ENCODE measurements around the gene WNT5A.

Gene WNT5A

DNA sequence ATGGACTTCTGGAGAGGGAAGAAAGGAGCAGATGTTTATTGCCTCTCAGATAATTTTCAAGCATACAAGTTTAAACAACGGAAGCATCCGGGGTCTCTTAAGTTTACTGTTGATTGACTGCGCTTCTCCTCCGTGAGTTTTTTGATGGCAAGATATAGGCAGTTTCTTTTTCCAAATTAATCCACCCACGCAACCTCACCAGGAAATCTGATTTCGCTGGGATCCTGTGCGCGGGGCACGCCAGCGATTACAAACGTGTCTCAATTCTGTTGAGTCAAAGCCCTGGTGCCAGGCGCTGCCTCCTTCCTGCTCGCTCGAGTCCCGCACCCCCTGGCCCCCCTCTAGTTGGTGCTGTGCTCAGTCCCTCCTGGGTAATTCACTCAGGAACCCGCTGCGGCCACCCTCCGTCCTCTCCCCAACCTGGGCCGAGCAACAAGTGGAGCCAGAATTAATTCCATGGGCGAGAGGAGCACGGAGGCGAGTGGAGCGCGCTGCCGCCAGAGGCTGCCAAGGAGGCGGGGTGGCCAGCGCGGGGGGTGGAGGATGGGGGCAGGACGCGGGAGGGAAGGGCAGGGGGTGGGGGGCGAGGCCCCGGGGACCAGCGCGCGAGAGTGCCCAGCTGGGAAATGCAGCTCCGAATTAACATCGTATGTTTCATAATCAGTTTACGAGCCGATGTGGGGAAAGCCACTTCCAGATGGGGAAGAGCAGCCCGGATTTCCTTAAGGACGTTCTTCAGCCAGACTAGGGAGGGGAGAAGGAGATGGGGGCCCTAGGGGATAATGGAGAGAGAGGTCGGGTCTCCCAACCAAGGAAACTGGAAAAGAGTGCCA is 6.0 kb downstream of the WNT5A start:
- DNase-seq: no peak

- no peak for DNase-seq
Measured at GRCh38 chr3:55477306-55478303, 9.5 kb downstream of the WNT5A start.

DNA sequence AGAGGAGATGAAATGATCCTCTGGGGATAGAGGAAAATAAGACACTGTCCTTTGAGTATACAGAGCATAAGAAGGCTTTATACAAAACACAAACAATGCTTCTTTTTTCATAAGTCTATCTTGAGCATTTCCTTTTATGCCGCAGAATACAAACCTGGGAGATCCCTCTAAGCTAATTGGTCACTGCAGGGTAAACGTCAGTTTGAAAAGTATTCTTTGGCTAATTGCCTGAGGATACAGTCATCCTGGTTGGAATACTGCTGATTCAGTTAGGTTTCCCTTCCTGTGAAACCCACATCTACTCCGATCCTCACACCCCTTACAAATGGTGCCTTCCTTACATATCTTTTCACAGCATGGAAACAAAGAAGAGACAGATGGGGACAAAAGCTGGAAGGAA is 10.6 kb downstream of the WNT5A start:
- DNase-seq: no peak

DNA sequence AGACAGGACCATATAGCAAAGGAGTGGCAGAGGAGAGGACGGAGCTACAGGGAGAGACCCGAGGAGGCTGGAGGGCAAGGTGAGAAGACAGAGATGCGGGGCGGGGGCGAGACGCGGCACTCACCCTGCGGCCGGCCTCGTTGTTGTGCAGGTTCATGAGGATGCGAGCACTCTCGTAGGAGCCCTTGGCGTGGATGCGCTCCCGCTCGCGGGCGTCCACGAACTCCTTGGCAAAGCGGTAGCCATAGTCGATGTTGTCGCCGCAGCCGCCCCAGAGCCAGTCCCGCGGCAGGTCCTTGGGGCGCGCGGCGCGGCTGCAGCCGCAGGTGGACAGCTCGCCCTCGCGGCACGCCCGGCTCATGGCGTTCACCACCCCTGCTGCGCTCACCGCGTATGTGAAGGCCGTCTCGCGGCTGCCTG is 12.9 kb downstream of the WNT5A start:
- no peak for DNase-seq

GRCh38 chr3:55473788-55474187 is 13.3 kb downstream of the WNT5A start:
- no peak for DNase-seq

DNA sequence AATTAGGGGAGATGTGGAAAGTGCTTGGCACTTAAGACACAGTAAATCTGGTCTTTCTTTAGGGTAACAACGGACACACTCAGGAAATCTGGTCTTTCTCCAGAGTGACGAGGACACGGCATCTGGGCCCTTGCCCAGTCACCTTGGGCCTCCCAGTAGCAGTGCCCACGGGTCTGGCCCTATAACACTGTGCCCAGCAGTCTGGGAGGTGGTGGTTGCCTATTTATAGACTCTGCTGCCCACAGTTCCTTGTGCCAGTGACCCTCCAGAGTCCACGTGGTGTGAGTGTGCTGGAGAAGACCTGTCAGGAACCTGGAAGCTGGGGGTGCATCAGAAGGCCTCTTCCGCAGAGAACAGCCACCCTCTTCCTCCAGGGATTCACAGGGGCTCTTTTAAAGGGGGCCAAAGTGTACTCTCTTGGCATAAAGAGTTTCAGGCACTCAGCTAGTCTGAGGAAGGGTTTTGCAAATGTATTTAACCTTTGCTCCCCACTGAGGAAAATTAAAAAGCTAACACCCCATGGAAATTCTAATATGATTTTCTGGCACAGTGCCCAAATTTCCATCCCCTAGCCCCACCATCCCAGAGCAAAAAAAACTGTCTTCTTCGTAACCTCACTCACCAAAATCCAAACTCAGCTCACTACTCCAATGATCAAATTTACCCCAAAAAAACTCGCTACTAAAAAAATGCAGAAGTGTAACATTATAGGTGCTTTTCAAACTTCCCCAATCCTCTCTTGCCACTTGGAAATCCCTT is 15.4 kb downstream of the WNT5A start:
- DNase-seq: no peak

DNA sequence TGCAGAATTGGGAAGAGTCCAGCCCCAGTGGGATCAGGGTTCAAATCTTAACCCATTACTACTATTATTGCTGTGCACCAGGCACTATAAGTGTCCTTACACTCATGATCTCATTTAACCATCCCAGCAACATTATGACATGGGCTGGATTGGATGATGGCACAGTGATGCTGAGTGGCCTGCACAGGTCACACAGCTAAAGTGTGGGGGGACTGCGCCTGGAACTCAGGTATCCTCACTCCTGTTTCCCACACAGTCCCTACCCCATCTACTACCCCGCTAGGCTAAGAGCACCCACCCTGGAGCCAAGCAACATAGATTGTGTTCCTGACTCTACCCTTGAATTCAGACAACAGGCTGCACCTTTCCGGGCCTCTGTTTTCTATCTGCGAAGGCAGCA is 16.0 kb downstream of the WNT5A start:
- DNase-seq: no peak

DNA sequence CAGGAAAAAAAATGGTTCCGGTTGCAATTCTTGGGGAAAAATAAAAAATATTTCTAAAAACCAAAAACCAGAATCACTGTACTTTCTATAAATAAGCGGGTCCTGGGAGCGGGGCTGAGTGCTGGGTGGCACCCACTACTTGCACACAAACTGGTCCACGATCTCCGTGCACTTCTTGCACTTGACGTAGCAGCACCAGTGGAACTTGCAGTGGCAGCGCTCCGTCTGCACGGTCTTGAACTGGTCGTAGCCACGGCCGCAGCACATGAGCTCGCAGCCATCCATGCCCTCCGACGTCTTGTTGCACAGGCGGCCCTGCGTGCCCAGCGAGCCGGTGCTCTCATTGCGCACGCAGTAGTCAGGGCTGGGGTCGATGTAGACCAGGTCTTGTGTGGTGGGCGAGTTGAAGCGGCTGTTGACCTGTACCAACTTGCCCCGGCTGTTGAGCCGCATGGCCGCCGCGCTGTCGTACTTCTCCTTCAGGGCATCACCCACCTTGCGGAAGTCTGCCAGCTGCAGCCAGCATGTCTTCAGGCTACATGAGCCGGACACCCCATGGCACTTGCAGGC is 17.1 kb downstream of the WNT5A start:
- DNase-seq: no peak

GRCh38 chr3:55468251-55468650 is 18.9 kb downstream of the WNT5A start:
- no peak for DNase-seq

DNA sequence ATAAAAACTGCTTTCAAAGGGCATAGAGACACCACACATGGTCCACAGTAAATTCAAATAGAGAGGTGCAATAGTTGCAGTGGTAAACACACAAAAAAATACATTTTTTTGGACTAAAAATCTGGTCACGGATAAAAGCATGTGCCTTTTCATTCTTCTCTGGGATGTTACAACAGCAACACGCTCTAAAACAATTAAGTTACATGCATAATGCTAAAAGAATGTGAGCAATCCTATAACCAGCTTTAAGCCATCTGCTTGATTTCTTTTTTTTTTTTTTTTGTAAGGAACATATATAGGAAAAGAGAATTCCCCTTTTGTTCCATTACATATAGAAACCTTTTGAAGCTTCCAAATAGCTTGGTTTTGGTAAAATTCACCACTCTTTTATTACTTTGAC is 20.0 kb downstream of the WNT5A start:
- DNase-seq: no peak

- DNase-seq: no peak
Measured at GRCh38 chr3:55466526-55466925, 20.6 kb downstream of the WNT5A start.

DNA sequence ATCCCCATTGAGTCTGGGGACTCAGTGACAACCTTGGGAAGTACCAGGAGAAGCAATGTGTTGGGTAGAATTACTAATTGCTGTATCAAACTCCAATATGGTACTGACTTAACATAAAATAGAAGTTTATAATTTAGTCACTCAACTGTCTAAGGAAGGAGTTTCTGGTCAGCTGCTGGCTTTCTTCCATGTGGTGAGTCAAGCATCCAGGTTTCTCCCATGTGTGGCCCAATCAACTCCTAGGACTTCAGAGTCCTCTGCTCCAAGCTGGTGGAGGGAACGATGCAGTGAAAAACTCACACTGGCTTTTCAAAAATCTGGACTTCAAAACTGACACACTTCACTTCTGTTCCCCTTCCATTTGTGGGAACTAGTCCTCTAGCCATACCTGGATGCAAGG is 25.2 kb downstream of the WNT5A start:
- DNase-seq: no peak

DNA sequence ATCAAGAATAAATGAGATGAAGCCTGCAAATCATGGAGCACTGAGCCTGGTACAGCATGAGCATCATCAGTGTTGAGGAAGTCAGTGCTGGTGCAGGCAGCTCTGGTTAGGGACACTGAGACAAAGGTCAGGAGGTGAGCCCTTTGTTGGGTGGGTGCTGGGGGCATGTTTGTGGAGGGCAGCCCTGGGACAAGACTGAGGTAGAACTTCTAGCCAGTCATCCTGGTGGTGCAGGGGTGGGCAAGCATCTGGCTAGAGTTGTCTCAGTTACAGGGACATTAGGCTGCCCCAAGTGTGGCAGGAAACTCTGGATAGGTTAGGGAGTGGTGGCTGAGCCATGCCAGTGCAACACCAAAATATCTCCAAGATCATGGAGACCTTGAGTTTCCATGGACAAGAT is 27.3 kb downstream of the WNT5A start:
- DNase-seq: no peak

- DNase-seq: no peak
Measured at GRCh38 chr3:55458181-55458790, 28.8 kb downstream of the WNT5A start.

DNA sequence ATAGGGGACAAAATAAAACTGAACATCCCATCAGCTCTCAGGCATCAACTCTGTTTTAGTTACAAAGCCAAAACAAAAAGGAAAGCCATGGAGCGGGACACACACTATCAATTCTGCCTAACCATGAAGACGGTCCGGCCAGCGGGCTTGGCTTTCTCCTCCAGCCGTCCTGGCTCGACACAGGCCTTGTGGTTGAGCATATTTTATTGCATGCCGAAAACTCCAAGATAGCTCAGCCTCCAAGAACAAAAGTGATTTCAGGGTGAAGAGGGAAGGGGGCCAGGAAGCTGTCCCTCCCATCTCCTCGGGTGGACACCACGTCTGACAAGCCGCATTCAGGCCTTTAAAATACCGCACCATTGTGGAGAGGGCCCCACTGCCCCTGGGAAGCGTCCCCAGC is 31.2 kb downstream of the WNT5A start:
- no peak for DNase-seq

- no peak for DNase-seq
Measured at GRCh38 chr3:55454611-55455010, 32.5 kb downstream of the WNT5A start.

GRCh38 chr3:55453886-55454496 is 33.1 kb downstream of the WNT5A start:
- no peak for DNase-seq

DNA sequence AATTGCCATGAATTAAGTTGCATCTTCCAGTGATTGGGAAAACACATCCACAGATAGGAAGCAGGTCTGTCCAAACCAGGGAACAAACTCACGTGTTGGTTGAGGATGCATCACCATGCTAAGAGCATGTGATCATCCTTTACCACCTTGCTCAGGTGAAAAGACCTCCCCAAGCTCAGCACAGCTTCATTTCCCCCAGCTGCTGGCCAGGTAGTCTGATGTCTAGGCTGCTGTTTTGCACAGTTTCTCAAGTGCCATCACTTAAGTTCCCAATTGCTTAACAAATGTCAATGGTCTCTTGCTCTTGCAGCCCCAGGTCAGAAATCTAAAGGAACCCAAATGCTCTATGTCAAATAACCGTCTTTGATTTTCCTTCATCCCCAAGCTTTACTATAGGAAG is 34.2 kb downstream of the WNT5A start:
- DNase-seq: no peak

GRCh38 chr3:55449527-55449926 is 37.6 kb downstream of the WNT5A start:
- DNase-seq: no peak

DNA sequence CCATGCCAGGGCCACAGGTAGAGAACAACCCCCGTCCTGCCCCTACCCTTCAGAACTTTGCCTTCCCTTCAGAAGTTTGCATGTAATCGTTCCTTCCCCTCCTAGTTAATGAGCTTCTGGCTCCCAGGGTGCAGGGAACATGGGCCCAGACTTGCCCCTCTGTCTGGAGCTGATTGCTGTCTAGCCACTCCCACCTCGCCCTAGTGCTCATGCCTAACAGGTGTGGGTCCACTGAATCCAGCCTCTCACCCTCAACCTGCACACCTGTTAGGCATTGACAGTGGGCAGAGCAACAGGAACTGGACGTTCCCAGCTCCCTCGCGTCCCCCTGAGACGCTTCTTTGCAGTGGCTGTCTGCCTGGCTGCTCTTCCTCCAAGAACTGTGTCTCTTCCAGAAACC is 40.3 kb downstream of the WNT5A start:
- DNase-seq: no peak

GRCh38 chr3:55445551-55445950 is 41.6 kb downstream of the WNT5A start:
- DNase-seq: no peak

DNA sequence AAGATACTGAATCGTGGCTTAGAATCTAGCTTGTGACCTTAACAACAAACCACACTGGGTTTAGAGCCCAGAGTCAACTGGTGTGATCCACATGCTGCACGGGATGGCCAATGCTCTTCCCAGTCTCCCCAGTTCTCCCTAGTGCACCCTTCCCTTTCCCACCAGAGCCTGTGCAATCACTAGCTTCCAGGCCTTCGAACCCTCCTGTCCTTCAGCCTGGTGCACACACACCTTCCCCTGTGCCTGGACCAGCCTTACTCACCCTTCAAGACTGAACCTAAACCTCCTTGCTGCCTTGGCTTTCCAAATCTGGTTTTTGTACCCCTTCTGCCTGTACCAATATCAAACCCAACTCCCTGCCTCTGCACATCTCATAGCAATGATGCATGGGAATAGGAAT is 43.8 kb downstream of the WNT5A start:
- DNase-seq: no peak

Data from NCI-H1092 treated with DMSO at 0.1 percent for 48 hours (cell line).